H1 (cell line): ENCODE measurements around the gene CAP2. TPM values are rescaled to one million over a fixed set of nuclear protein-coding genes. Genes with fewer than 3 reads are reported as not detected.

Experiments
- BACH1 ChIP-seq: IDR thresholded peaks from 2 replicates; pipeline ENCODE4 v1.6.1; 2012; ENCODE audit warnings: low read length, improper control_type of control experiment
- EP300 ChIP-seq, 2 experiments: IDR thresholded peaks; 1 replicate in 1 of 2; 2 replicates in 1 of 2; pipeline ENCODE4 v1.6.1; 2011 to 2012; ENCODE audit warnings: low read depth in 2 of 2, low read length in 2 of 2, mild to moderate bottlenecking in 2 of 2, borderline replicate concordance in 1 of 2, inconsistent platforms in 1 of 2, moderate library complexity in 1 of 2
- NANOG ChIP-seq: IDR thresholded peaks from 2 replicates; pipeline ENCODE4 v1.6.1; 2011; ENCODE audit warnings: low read length, low read depth, mild to moderate bottlenecking, inconsistent platforms; ENCODE audit not compliant: insufficient read depth, poor library complexity, severe bottlenecking
- RAD21 ChIP-seq, 2 experiments: IDR thresholded peaks in 1 of 2; conservative IDR thresholded peaks in 1 of 2; 2 replicates each; pipeline ENCODE4 v1.6.1; 2011; ENCODE audit warnings: low read depth in 2 of 2, low read length in 2 of 2, improper control_type of control experiment in 1 of 2, inconsistent platforms in 1 of 2, mild to moderate bottlenecking in 1 of 2, moderate library complexity in 1 of 2
- SIN3A ChIP-seq, 2 experiments: IDR thresholded peaks in 1 of 2; conservative IDR thresholded peaks in 1 of 2; 2 replicates each; pipeline ENCODE4 v1.6.1; 2011 to 2012; ENCODE audit warnings: low read length in 2 of 2, improper control_type of control experiment in 1 of 2, low read depth in 1 of 2, mild to moderate bottlenecking in 1 of 2
- SIRT6 ChIP-seq: IDR thresholded peaks from one replicate; pipeline ENCODE4 v1.7.1; 2012; ENCODE audit warnings: low read length, inconsistent platforms
- TCF12 ChIP-seq: IDR thresholded peaks from 2 replicates; pipeline ENCODE4 v1.6.1; 2011; ENCODE audit warnings: low read depth, mild to moderate bottlenecking, low read length
- polyA plus RNA-seq, 7 experiments: library from polyadenylated mRNA; depleted of rRNA in 3 of 7; stranded (reverse) in 5 of 7; unstranded in 2 of 7; fragments of >200 nt in 5 of 7; fragments of 200-250 nt in 2 of 7; gene quantifications; 1 replicate in 5 of 7; 2 replicates in 1 of 7; 4 replicates in 1 of 7; pipeline versions ENCODE4 v1.2.1 to v1.2.3, GENCODE V29; 2011 to 2013; ENCODE audit warnings: missing spikeins in 2 of 7, mixed read lengths in 2 of 7
- total RNA-seq: library from RNA; stranded (reverse); fragmentation: NEBNext Ultra II Directional; extraction: Animal tissue kit (Norgen Biotek cat#: 25700); gene quantifications from 2 replicates; pipeline ENCODE4 v1.2.1, GENCODE V29; 2021
- TF ChIP-seq, protein P1 (sequence below): fragments of 300-600 bp; sonication (generic); IDR thresholded peaks from 2 replicates; pipeline ENCODE4 v1.7.1; 2012; ENCODE audit warnings: low read length, moderate library complexity, mild to moderate bottlenecking, inconsistent platforms; ENCODE audit not compliant: insufficient replicate concordance
- TF ChIP-seq, protein P2 (sequence below): IDR thresholded peaks from 2 replicates; pipeline ENCODE4 v1.6.1; 2012; ENCODE audit warnings: inconsistent platforms
- TF ChIP-seq, protein P3 (sequence below): IDR thresholded peaks from 2 replicates; pipeline ENCODE4 v1.6.1; 2012; ENCODE audit warnings: inconsistent platforms

CAP2 gene
- total and polyA plus RNA-seq, 2 of the 8 experiments (the other 6 are each of a cell fraction or from before 2014, with no cell fraction given): 7.2 to 10.0 TPM

DNA sequence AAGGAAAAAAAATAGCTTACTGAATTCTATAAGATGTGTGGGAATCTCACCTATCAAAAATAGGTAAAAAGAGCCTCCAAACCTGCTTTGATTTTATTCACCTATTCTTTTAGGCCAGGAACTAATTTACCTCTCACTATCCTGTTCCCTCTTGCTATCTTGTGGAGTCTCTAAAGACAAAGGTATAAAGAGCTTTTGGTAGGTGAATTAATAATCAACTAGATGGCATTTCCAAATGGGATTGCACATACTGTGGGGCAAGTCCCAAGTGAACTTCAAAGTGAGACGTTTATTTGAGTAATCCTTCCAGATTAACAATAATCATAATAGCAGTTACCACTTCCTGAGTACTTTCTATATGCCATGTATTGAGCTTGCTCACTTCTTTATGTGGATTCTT is 209.5 kb downstream of the CAP2 start (continued):
- TF ChIP-seq, protein P1, sequence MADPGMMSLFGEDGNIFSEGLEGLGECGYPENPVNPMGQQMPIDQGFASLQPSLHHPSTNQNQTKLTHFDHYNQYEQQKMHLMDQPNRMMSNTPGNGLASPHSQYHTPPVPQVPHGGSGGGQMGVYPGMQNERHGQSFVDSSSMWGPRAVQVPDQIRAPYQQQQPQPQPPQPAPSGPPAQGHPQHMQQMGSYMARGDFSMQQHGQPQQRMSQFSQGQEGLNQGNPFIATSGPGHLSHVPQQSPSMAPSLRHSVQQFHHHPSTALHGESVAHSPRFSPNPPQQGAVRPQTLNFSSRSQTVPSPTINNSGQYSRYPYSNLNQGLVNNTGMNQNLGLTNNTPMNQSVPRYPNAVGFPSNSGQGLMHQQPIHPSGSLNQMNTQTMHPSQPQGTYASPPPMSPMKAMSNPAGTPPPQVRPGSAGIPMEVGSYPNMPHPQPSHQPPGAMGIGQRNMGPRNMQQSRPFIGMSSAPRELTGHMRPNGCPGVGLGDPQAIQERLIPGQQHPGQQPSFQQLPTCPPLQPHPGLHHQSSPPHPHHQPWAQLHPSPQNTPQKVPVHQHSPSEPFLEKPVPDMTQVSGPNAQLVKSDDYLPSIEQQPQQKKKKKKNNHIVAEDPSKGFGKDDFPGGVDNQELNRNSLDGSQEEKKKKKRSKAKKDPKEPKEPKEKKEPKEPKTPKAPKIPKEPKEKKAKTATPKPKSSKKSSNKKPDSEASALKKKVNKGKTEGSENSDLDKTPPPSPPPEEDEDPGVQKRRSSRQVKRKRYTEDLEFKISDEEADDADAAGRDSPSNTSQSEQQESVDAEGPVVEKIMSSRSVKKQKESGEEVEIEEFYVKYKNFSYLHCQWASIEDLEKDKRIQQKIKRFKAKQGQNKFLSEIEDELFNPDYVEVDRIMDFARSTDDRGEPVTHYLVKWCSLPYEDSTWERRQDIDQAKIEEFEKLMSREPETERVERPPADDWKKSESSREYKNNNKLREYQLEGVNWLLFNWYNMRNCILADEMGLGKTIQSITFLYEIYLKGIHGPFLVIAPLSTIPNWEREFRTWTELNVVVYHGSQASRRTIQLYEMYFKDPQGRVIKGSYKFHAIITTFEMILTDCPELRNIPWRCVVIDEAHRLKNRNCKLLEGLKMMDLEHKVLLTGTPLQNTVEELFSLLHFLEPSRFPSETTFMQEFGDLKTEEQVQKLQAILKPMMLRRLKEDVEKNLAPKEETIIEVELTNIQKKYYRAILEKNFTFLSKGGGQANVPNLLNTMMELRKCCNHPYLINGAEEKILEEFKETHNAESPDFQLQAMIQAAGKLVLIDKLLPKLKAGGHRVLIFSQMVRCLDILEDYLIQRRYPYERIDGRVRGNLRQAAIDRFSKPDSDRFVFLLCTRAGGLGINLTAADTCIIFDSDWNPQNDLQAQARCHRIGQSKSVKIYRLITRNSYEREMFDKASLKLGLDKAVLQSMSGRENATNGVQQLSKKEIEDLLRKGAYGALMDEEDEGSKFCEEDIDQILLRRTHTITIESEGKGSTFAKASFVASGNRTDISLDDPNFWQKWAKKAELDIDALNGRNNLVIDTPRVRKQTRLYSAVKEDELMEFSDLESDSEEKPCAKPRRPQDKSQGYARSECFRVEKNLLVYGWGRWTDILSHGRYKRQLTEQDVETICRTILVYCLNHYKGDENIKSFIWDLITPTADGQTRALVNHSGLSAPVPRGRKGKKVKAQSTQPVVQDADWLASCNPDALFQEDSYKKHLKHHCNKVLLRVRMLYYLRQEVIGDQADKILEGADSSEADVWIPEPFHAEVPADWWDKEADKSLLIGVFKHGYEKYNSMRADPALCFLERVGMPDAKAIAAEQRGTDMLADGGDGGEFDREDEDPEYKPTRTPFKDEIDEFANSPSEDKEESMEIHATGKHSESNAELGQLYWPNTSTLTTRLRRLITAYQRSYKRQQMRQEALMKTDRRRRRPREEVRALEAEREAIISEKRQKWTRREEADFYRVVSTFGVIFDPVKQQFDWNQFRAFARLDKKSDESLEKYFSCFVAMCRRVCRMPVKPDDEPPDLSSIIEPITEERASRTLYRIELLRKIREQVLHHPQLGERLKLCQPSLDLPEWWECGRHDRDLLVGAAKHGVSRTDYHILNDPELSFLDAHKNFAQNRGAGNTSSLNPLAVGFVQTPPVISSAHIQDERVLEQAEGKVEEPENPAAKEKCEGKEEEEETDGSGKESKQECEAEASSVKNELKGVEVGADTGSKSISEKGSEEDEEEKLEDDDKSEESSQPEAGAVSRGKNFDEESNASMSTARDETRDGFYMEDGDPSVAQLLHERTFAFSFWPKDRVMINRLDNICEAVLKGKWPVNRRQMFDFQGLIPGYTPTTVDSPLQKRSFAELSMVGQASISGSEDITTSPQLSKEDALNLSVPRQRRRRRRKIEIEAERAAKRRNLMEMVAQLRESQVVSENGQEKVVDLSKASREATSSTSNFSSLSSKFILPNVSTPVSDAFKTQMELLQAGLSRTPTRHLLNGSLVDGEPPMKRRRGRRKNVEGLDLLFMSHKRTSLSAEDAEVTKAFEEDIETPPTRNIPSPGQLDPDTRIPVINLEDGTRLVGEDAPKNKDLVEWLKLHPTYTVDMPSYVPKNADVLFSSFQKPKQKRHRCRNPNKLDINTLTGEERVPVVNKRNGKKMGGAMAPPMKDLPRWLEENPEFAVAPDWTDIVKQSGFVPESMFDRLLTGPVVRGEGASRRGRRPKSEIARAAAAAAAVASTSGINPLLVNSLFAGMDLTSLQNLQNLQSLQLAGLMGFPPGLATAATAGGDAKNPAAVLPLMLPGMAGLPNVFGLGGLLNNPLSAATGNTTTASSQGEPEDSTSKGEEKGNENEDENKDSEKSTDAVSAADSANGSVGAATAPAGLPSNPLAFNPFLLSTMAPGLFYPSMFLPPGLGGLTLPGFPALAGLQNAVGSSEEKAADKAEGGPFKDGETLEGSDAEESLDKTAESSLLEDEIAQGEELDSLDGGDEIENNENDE: no peak
- TF ChIP-seq NANOG (no peak), BACH1 (no peak), SIN3A (conservative IDR thresholded peaks at IDR 0.05 in 1 of 2, IDR thresholded peaks at IDR 0.05 in 1 of 2; ENCODE audit: low read depth in 1 of 2, low read length in 2 of 2) (no peak), SIRT6 (no peak), RAD21 (IDR thresholded peaks at IDR 0.05 in 1 of 2, conservative IDR thresholded peaks at IDR 0.05 in 1 of 2; ENCODE audit: low read depth in 2 of 2, low read length in 2 of 2) (no peak), EP300 (IDR thresholded peaks at IDR 0.05; ENCODE audit: borderline replicate concordance in 1 of 2, low read depth in 2 of 2, low read length in 2 of 2) (no peak), TCF12 (no peak)
- TF ChIP-seq, protein P2, sequence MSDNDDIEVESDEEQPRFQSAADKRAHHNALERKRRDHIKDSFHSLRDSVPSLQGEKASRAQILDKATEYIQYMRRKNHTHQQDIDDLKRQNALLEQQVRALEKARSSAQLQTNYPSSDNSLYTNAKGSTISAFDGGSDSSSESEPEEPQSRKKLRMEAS: no peak
- TF ChIP-seq, protein P3, sequence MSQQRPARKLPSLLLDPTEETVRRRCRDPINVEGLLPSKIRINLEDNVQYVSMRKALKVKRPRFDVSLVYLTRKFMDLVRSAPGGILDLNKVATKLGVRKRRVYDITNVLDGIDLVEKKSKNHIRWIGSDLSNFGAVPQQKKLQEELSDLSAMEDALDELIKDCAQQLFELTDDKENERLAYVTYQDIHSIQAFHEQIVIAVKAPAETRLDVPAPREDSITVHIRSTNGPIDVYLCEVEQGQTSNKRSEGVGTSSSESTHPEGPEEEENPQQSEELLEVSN: no peak
